ENCODE results near the gene CADPS2. TPM values are rescaled to one million over a fixed set of nuclear protein-coding genes. Genes with fewer than 3 reads are reported as not detected.

Gene CADPS2
- total and polyA plus RNA-seq, 10 of the 15 experiments (the other 5 are each of a cell fraction or from before 2014, with no cell fraction given): 0.05 to 7.5 (median 0.25) TPM

DNA sequence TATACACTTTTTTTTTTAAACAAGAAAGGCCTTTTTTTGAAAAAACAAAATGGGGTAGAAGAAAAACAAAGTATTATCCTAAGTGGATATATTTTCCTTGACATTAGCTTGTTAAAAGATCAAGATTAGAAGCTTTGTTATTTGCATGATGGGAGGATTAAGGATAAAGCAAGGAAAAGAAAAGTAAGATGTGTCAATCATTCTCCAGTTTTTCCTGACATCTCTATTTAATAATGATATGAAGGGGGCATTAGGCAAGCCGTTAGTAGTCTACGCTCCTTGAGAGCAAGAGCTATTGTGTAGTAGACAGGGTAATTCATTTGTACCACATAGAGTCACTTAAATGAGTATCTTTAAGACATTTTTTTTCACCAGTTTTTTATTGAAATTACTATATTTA, 324.9 kb downstream of the CADPS2 start:
- ATAC-seq (no peak), FAIRE-seq (no peak), DNase-seq (ENCODE audit: low read depth, low spot score) (no peak)
- TF ChIP-seq, protein P1, sequence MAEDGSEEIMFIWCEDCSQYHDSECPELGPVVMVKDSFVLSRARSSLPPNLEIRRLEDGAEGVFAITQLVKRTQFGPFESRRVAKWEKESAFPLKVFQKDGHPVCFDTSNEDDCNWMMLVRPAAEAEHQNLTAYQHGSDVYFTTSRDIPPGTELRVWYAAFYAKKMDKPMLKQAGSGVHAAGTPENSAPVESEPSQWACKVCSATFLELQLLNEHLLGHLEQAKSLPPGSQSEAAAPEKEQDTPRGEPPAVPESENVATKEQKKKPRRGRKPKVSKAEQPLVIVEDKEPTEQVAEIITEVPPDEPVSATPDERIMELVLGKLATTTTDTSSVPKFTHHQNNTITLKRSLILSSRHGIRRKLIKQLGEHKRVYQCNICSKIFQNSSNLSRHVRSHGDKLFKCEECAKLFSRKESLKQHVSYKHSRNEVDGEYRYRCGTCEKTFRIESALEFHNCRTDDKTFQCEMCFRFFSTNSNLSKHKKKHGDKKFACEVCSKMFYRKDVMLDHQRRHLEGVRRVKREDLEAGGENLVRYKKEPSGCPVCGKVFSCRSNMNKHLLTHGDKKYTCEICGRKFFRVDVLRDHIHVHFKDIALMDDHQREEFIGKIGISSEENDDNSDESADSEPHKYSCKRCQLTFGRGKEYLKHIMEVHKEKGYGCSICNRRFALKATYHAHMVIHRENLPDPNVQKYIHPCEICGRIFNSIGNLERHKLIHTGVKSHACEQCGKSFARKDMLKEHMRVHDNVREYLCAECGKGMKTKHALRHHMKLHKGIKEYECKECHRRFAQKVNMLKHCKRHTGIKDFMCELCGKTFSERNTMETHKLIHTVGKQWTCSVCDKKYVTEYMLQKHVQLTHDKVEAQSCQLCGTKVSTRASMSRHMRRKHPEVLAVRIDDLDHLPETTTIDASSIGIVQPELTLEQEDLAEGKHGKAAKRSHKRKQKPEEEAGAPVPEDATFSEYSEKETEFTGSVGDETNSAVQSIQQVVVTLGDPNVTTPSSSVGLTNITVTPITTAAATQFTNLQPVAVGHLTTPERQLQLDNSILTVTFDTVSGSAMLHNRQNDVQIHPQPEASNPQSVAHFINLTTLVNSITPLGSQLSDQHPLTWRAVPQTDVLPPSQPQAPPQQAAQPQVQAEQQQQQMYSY (CRISPR knock-in tag; IDR thresholded peaks at IDR 0.05): no peak
- TF ChIP-seq LARP7 (IDR thresholded peaks at IDR 0.05): no peak
- TF ChIP-seq KLF5 (IDR thresholded peaks at IDR 0.05; ENCODE audit: partially characterized antibody): no peak
- TF ChIP-seq SREBF2 (IDR thresholded peaks at IDR 0.05; ENCODE audit: low read length): no peak
- no peak for TF ChIP-seq CBX5 (IDR thresholded peaks at IDR 0.05; ENCODE audit: low read depth)
- TF ChIP-seq, protein P2, sequence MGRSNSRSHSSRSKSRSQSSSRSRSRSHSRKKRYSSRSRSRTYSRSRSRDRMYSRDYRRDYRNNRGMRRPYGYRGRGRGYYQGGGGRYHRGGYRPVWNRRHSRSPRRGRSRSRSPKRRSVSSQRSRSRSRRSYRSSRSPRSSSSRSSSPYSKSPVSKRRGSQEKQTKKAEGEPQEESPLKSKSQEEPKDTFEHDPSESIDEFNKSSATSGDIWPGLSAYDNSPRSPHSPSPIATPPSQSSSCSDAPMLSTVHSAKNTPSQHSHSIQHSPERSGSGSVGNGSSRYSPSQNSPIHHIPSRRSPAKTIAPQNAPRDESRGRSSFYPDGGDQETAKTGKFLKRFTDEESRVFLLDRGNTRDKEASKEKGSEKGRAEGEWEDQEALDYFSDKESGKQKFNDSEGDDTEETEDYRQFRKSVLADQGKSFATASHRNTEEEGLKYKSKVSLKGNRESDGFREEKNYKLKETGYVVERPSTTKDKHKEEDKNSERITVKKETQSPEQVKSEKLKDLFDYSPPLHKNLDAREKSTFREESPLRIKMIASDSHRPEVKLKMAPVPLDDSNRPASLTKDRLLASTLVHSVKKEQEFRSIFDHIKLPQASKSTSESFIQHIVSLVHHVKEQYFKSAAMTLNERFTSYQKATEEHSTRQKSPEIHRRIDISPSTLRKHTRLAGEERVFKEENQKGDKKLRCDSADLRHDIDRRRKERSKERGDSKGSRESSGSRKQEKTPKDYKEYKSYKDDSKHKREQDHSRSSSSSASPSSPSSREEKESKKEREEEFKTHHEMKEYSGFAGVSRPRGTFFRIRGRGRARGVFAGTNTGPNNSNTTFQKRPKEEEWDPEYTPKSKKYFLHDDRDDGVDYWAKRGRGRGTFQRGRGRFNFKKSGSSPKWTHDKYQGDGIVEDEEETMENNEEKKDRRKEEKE (IDR thresholded peaks at IDR 0.05): no peak
- TF ChIP-seq FOXK2 (IDR thresholded peaks at IDR 0.05): no peak
- TF ChIP-seq RELA (IDR thresholded peaks at IDR 0.05; ENCODE audit: borderline replicate concordance, partially characterized antibody): no peak
- H3K9ac ChIP-seq (ENCODE audit: control insufficient read depth, insufficient read depth, low read length): no peak overlapping the region
- no peaks in the 10 kb centered on the region for H4K20me1 ChIP-seq (ENCODE audit: control insufficient read depth, insufficient read depth)
- no TSS peak for BruUV-seq (replicated peaks)
- WGBS (ENCODE audit: insufficient coverage, insufficient replicate concordance, low lambda C conversion rate, missing lambda C conversion rate): 38% methylated on average over 2 of the region's 2 CpGs
- H3K79me2 ChIP-seq (ENCODE audit: control insufficient read depth, insufficient read depth, low read length): no peaks in the 10 kb centered on the region
- no peak overlapping the region for H3K4me3 ChIP-seq
- H2AFZ ChIP-seq (ENCODE audit: control insufficient read depth, low read depth, low read length): no peak overlapping the region
- CTCF ChIA-PET: interaction anchor here (1.0 to 3.1 kb wide), 3 partner anchors 10 to 262 kb away, joined by 3 to 11 read pairs (median 3); no protein-coding TSS in a partner anchor
- RAD21 ChIA-PET (ENCODE audit: unreplicated experiment): interaction anchor here (0.8 to 2.1 kb wide), 3 partner anchors 11 to 100 kb away, joined by 3 to 7 read pairs (median 3); no protein-coding TSS in a partner anchor
- no peaks in the 10 kb centered on the region for H3K36me3 ChIP-seq (ENCODE audit: control insufficient read depth in 2 of 2, insufficient read depth in 2 of 2, low read length in 1 of 2)
- no peaks in the 10 kb centered on the region for H3K9me3 ChIP-seq (replicated peaks; ENCODE audit: control insufficient read depth, insufficient read depth, low read length)
- H3K27me3 ChIP-seq (replicated peaks in 1 of 2; ENCODE audit: control insufficient read depth in 2 of 2, insufficient read depth in 2 of 2, low read length in 1 of 2): no peaks in the 10 kb centered on the region
- SMC1A ChIA-PET (ENCODE audit: uncharacterized antibody, unreplicated experiment): interaction anchor here (0.6 to 3.6 kb wide), 5 partner anchors 11 to 593 kb away, joined by 3 to 14 read pairs (median 5); no protein-coding TSS in a partner anchor
- H3K4me1 ChIP-seq (ENCODE audit: control insufficient read depth, insufficient read depth, low read length): no peaks in the 10 kb centered on the region
- no peak overlapping the region for H3K27ac ChIP-seq (ENCODE audit: control insufficient read depth, insufficient read depth)
- intact Hi-C loops (cut with micrococcal nuclease; ENCODE audit: unreplicated experiment) (no loop called here), in situ Hi-C loops (cut with MboI) (no loop called here)
- POLR2A ChIA-PET: no interaction called here
- no peak overlapping the region for H3K4me2 ChIP-seq (ENCODE audit: control insufficient read depth, insufficient read depth)
